ENCODE data around the gene KCNIP4. TPM values are rescaled to one million over a fixed set of nuclear protein-coding genes. Genes with fewer than 3 reads are reported as not detected.

The KCNIP4 gene
- total RNA-seq, 1 donor from 2014 or later: not detected

DNA sequence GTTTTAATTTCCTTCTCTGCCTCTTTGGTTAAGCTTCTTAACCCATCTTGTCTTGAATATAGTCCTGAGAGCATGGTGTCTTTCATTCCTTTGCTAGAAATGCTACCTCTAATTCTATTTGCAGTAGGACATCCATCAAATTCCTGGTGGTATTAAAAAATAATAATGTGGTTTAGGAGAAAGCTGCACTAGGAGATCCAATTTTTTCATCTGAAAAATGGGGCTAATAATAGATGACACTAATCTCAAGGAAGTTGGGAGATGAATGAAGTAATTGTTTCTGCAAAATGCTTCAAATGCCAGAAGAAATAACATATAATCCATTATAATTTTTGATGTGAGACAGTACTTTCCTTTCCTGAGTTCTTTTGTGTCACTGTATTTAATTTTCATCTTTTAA is 1053.4 kb downstream of the KCNIP4 start:
- no peaks in the 10 kb centered on the region for H3K4me1 Mint-ChIP-seq (ENCODE audit: low read depth)
- no peaks in the 10 kb centered on the region for H3K9me3 Mint-ChIP-seq (ENCODE audit: low read depth)
- DNase-seq (ENCODE audit: low spot score): no peak
- TF ChIP-seq, protein P1, sequence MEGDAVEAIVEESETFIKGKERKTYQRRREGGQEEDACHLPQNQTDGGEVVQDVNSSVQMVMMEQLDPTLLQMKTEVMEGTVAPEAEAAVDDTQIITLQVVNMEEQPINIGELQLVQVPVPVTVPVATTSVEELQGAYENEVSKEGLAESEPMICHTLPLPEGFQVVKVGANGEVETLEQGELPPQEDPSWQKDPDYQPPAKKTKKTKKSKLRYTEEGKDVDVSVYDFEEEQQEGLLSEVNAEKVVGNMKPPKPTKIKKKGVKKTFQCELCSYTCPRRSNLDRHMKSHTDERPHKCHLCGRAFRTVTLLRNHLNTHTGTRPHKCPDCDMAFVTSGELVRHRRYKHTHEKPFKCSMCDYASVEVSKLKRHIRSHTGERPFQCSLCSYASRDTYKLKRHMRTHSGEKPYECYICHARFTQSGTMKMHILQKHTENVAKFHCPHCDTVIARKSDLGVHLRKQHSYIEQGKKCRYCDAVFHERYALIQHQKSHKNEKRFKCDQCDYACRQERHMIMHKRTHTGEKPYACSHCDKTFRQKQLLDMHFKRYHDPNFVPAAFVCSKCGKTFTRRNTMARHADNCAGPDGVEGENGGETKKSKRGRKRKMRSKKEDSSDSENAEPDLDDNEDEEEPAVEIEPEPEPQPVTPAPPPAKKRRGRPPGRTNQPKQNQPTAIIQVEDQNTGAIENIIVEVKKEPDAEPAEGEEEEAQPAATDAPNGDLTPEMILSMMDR (IDR thresholded peaks at IDR 0.05): no peak
- no peaks in the 10 kb centered on the region for H3K36me3 Mint-ChIP-seq (ENCODE audit: low read depth)
- no peak overlapping the region for H3K27ac Mint-ChIP-seq (ENCODE audit: unreplicated experiment)
- H3K4me3 Mint-ChIP-seq (ENCODE audit: unreplicated experiment): no peak overlapping the region
- peaks cover 2% of the 10 kb centered on the region for H3K27me3 Mint-ChIP-seq (ENCODE audit: low read depth)

DNA sequence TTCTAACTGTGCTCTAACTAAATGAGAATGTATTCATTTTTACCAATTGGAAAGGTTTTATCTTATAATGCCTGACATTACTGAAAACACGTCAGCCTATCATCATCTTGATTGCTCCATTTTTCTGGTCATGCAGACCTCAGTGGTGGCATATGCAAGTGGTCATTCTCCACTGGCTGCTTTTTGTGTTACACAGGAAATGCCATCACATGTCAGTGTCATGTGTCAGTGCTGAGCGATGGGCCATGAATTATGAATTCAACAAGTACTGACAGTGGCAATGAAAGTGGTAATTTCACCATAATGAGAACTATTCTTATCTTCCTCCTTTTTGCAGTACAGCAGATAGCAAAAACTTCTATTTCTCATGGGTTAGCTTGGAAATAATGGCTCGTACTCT is 1057.8 kb downstream of the KCNIP4 start:
- H3K36me3 Mint-ChIP-seq (ENCODE audit: low read depth): peaks cover 1% of the 10 kb centered on the region
- no peak overlapping the region for H3K27ac Mint-ChIP-seq (ENCODE audit: unreplicated experiment)
- peaks cover 8% of the 10 kb centered on the region for H3K9me3 Mint-ChIP-seq (ENCODE audit: low read depth)
- no peaks in the 10 kb centered on the region for H3K27me3 Mint-ChIP-seq (ENCODE audit: low read depth)
- TF ChIP-seq, protein P1 (IDR thresholded peaks at IDR 0.05): no peak
- no peak overlapping the region for H3K4me3 Mint-ChIP-seq (ENCODE audit: unreplicated experiment)
- DNase-seq (ENCODE audit: low spot score): no peak
- H3K4me1 Mint-ChIP-seq (ENCODE audit: low read depth): no peaks in the 10 kb centered on the region

DNA sequence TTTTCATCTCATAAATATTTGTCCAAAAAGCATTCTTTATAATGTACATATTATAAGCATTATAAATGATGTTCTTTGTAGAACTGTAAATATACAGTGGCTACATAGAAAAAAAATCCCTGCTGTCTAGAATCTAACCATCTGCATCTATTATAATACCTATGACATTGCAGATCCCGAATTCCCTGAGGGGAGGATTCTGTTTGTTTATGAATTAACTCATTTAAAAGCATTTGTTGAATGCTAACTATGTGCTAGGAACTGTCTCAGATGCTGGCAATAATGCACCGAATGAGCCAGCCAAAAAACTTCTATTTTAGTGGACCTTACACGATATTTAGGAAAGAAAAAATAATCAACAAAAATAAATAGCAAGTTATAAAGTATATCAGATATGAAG is 1058.7 kb downstream of the KCNIP4 start:
- H3K4me3 Mint-ChIP-seq (ENCODE audit: unreplicated experiment): no peak overlapping the region
- no peak for DNase-seq (ENCODE audit: low spot score)
- TF ChIP-seq, protein P1 (IDR thresholded peaks at IDR 0.05): no peak
- no peak overlapping the region for H3K27ac Mint-ChIP-seq (ENCODE audit: unreplicated experiment)
- peaks cover 8% of the 10 kb centered on the region for H3K9me3 Mint-ChIP-seq (ENCODE audit: low read depth)
- peaks cover 1% of the 10 kb centered on the region for H3K36me3 Mint-ChIP-seq (ENCODE audit: low read depth)
- no peaks in the 10 kb centered on the region for H3K4me1 Mint-ChIP-seq (ENCODE audit: low read depth)
- no peaks in the 10 kb centered on the region for H3K27me3 Mint-ChIP-seq (ENCODE audit: low read depth)

DNA sequence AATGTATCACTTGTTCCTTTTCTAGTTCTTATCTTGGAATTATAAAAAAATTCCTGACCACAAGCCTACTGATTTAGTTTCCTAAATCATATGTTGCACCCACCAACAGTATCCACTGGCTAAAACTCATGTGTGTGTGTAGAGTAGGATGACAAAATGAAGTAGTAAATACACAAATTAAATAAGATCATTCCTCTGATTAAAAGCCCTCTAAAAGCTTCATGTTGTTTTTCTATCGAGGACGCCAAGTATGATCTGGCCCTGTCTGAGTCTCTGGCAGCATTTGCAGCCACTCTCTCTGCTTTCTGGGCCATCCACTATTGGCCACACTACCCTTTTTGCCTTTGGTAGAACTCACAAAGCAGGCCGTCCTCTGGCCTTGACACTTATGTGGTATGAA is 1064.9 kb downstream of the KCNIP4 start:
- TF ChIP-seq, protein P1 (IDR thresholded peaks at IDR 0.05): no peak
- DNase-seq (ENCODE audit: low spot score): no peak
- peaks cover 1% of the 10 kb centered on the region for H3K36me3 Mint-ChIP-seq (ENCODE audit: low read depth)
- no peak overlapping the region for H3K4me3 Mint-ChIP-seq (ENCODE audit: unreplicated experiment)
- H3K27me3 Mint-ChIP-seq (ENCODE audit: low read depth): peaks cover 7% of the 10 kb centered on the region
- no peaks in the 10 kb centered on the region for H3K4me1 Mint-ChIP-seq (ENCODE audit: low read depth)
- peaks cover 11% of the 10 kb centered on the region for H3K9me3 Mint-ChIP-seq (ENCODE audit: low read depth)
- H3K27ac Mint-ChIP-seq (ENCODE audit: unreplicated experiment): no peak overlapping the region

DNA sequence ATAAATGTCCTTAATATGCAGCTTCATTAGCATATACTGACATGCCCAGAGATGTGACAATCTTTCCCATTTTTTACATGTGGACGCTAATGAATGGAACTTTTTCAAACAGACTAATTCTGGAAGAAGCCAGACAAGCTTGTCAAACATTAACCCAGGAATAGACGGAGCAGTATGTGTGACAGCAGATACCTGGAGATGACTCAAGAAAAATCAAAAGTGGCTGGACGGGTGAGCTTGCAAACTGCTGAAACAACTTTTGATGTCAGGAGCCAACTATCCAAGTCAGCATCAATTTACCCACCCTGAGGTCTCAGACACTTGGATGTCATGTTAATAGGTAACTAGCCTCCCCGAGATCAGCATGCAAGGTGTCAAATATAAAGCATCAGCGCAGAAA is 1065.3 kb downstream of the KCNIP4 start:
- Mint-ChIP-seq H3K36me3 (ENCODE audit: low read depth) (peaks cover 1% of the 10 kb centered on the region), H3K4me3 (ENCODE audit: unreplicated experiment) (no peak overlapping the region), H3K27ac (ENCODE audit: unreplicated experiment) (no peak overlapping the region), H3K9me3 (ENCODE audit: low read depth) (peaks cover 11% of the 10 kb centered on the region), H3K4me1 (ENCODE audit: low read depth) (no peaks in the 10 kb centered on the region), H3K27me3 (ENCODE audit: low read depth) (peaks cover 7% of the 10 kb centered on the region)
- DNase-seq (ENCODE audit: low spot score): no peak
- TF ChIP-seq, protein P1 (IDR thresholded peaks at IDR 0.05): no peak
